Measurements from ENCODE around the gene G2E3.
"Not testable (repeated sequence)": the region's sequence is repeated elsewhere in the genome, so short reads cannot be mapped to it uniquely, and the experiment has no call there.

The G2E3 gene

DNA sequence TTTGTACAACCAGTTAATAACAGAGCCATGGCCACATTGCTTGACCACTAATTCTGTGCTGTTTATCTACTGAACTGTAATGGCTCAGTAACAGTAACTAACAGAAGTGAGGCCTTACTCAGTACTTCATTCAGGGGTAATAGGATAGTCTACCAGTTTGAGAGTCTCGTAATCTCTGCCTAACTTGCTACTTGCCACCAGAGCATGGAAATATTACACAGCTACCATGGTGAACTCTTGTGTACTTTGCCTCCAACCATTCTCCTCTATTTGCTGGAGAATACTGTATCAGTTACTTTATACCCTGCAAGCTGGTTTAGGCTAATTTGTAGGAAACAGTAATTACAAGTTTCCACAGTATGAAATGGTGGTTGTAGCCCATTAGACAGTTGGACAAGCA lies 73.8 kb downstream of the G2E3 start:
- H3K4me3 ChIP-seq (ENCODE audit: low read length), result no peak overlapping the region
- no peak for DNase-seq (ENCODE audit: low read depth)
- TF ChIP-seq, protein P1, sequence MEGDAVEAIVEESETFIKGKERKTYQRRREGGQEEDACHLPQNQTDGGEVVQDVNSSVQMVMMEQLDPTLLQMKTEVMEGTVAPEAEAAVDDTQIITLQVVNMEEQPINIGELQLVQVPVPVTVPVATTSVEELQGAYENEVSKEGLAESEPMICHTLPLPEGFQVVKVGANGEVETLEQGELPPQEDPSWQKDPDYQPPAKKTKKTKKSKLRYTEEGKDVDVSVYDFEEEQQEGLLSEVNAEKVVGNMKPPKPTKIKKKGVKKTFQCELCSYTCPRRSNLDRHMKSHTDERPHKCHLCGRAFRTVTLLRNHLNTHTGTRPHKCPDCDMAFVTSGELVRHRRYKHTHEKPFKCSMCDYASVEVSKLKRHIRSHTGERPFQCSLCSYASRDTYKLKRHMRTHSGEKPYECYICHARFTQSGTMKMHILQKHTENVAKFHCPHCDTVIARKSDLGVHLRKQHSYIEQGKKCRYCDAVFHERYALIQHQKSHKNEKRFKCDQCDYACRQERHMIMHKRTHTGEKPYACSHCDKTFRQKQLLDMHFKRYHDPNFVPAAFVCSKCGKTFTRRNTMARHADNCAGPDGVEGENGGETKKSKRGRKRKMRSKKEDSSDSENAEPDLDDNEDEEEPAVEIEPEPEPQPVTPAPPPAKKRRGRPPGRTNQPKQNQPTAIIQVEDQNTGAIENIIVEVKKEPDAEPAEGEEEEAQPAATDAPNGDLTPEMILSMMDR (IDR thresholded peaks at IDR 0.05; ENCODE audit: insufficient read depth, low read depth, low read length, missing control alignments), result no peak

DNA sequence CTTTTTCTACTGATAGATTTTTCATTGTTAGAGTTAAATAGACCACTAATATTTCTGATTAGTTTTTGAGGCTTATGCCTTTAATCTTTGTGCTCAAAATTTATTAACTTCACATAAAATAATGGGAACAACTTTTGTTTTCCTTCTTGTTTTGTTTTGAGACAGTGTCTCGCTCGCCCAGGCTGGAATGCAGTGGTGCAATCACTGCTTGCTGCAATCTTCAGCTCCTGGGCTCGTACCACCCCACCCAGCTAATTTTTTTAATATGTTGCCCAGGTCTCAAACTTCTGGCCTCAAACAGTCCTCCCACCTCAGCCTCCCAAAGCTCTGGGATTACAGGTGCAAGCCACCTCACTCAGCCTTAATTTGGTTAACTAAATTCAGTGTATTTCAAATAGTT lies 80.0 kb downstream of the G2E3 start:
- no peak overlapping the region for H3K4me3 ChIP-seq (ENCODE audit: low read length)
- TF ChIP-seq, protein P1 (IDR thresholded peaks at IDR 0.05; ENCODE audit: insufficient read depth, low read depth, low read length, missing control alignments), result no peak
- DNase-seq (ENCODE audit: low read depth), result peak; percentile 20

- DNase-seq (ENCODE audit: low read depth), result no peak
- TF ChIP-seq, protein P1 (IDR thresholded peaks at IDR 0.05; ENCODE audit: insufficient read depth, low read depth, low read length, missing control alignments), result no peak
- no peak overlapping the region for H3K4me3 ChIP-seq (ENCODE audit: low read length)
Measured at GRCh38 chr14:30641207-30641606, 82.2 kb downstream of the G2E3 start.

GRCh38 chr14:30644462-30644861 lies 85.5 kb downstream of the G2E3 start:
- DNase-seq (ENCODE audit: low read depth); H3K4me3 ChIP-seq (ENCODE audit: low read length): not testable (repeated sequence)

DNA sequence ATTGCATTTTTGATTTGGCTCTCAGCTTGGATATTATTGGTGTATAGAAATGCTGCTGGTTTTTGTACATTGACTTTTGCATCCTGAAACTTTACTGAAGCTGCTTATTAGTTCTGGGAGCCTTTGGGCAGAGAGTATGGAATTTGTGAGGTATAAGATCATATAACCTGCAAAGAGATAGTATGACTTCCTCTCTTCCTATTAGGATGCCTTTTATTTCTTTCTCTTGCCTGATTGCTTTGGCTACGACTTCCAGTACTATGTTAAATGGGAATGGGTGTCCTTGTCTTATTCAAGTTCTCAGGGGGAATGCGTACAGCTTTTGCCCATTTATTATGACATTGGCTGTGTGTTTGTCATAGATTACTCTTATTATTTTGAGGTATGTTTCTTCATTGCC lies 86.6 kb downstream of the G2E3 start:
- no peak overlapping the region for H3K4me3 ChIP-seq (ENCODE audit: low read length)
- TF ChIP-seq, protein P1 (IDR thresholded peaks at IDR 0.05; ENCODE audit: insufficient read depth, low read depth, low read length, missing control alignments), result no peak
- DNase-seq (ENCODE audit: low read depth), result no peak

DNA sequence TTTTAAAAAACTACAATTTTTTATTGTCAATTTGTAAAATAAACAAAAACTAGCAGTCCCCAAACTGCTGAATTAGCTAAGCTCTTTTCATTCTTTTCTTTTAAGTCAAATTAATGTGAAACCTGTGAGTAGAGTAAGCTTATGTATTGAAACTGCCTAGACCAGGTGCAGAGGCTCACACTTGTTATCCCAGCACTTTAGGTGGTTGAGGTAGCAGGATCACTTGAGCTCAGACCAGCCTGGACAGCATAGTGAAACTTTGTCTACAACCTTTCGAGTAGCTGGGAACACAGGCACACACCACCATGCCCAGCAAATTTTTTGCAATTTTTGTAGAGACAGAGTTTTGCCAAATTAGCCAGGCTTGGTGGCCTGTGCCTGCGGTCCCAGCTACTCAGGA lies 89.5 kb downstream of the G2E3 start:
- no peak overlapping the region for H3K4me3 ChIP-seq (ENCODE audit: low read length)
- DNase-seq (ENCODE audit: low read depth), result no peak
- TF ChIP-seq, protein P1 (IDR thresholded peaks at IDR 0.05; ENCODE audit: insufficient read depth, low read depth, low read length, missing control alignments), result no peak

GRCh38 chr14:30651937-30652336 lies 93.0 kb downstream of the G2E3 start:
- no peak for DNase-seq (ENCODE audit: low read depth)
- TF ChIP-seq, protein P1 (IDR thresholded peaks at IDR 0.05; ENCODE audit: insufficient read depth, low read depth, low read length, missing control alignments), result no peak
- no peak overlapping the region for H3K4me3 ChIP-seq (ENCODE audit: low read length)

DNA sequence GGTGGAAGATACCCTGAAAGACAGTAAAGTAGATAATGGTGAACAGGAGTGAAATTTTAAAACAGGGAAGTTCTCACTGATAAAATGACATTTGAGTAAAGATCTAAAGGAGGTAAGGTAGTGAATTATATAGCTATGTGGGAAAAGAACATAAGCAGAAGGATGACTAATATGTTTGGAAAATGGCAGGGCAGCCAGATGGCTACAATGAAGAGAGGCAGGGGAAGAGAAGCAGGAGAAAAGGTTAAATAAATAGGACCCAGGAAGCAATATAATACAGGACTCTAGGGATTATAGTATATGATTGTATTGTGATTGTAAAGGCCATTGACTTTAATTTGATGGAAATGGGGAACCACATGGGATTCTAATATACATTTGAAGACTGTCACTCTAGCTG lies 96.2 kb downstream of the G2E3 start:
- H3K4me3 ChIP-seq (ENCODE audit: low read length), result no peak overlapping the region
- TF ChIP-seq, protein P1 (IDR thresholded peaks at IDR 0.05; ENCODE audit: insufficient read depth, low read depth, low read length, missing control alignments), result no peak
- no peak for DNase-seq (ENCODE audit: low read depth)

Data from epithelial cell of esophagus (primary cell).